Spleen (tissue), 11 donors: Measurements from ENCODE around the gene SLC34A3. TPM values are rescaled to one million over a fixed set of nuclear protein-coding genes. Genes with fewer than 3 reads are reported as not detected.
A peak's percentile ranks its signal among the peaks of the same experiment; 100 is the strongest.

Experiments used
- DNase-seq: peaks from one replicate; pipeline ENCODE4 v3.0.0-alpha.2; 2020
- H3K27ac ChIP-seq, 8 donors: fragments of 200-600 bp; sonication (generic) in 7 of 8; 1 replicate in 4 of 8; 2 replicates in 4 of 8; pipeline versions ENCODE4 v1.5.0 to v1.8.0; 2016 to 2021; ENCODE audit warnings: inconsistent platforms in 4 of 8, mild to moderate bottlenecking in 4 of 8, moderate library complexity in 1 of 8
- H3K27me3 ChIP-seq, 7 donors: fragments of 200-600 bp; sonication (generic) in 6 of 7; replicated peaks in 1 of 7; 1 replicate in 4 of 7; 2 replicates in 3 of 7; pipeline versions ENCODE4 v1.5.0 to v1.8.0; 2016 to 2021; ENCODE audit warnings: inconsistent platforms in 3 of 7, mild to moderate bottlenecking in 1 of 7
- H3K36me3 ChIP-seq, 6 donors: fragments of 200-600 bp; sonication (generic) in 5 of 6; 1 replicate in 4 of 6; 2 replicates in 2 of 6; pipeline versions ENCODE4 v1.5.0 to v1.8.0; 2016 to 2021; ENCODE audit warnings: inconsistent platforms in 2 of 6
- H3K4me1 ChIP-seq, 6 donors: fragments of 200-600 bp; sonication (generic) in 5 of 6; 1 replicate in 3 of 6; 2 replicates in 3 of 6; pipeline versions ENCODE4 v1.5.0 to v1.8.0; 2016 to 2021; ENCODE audit warnings: inconsistent platforms in 3 of 6
- H3K4me3 ChIP-seq, 8 donors: fragments of 200-600 bp; sonication (generic) in 7 of 8; 1 replicate in 4 of 8; 2 replicates in 4 of 8; pipeline versions ENCODE4 v1.5.0 to v1.8.0; 2016 to 2021; ENCODE audit warnings: inconsistent platforms in 4 of 8, mild to moderate bottlenecking in 4 of 8, moderate library complexity in 2 of 8
- H3K9me3 ChIP-seq, 8 donors: fragments of 200-600 bp; sonication (generic) in 7 of 8; 1 replicate in 4 of 8; 2 replicates in 4 of 8; pipeline versions ENCODE4 v1.5.0 to v1.8.0; 2016 to 2021; ENCODE audit warnings: inconsistent platforms in 4 of 8
- POLR2A ChIP-seq, 3 donors: fragments of 450-650 bp; IDR thresholded peaks; one replicate each; pipeline ENCODE4 v1.5.1; 2017; ENCODE audit warnings: antibody characterized with exemption in 3 of 3, mild to moderate bottlenecking in 1 of 3
- POLR2AphosphoS5 ChIP-seq, 3 donors: sonication (generic); formaldehyde crosslinking; IDR thresholded peaks; one replicate each; pipeline ENCODE4 v1.5.1; 2017; ENCODE audit warnings: antibody characterized with exemption in 3 of 3
- WGBS, 5 donors: extraction: QIAGEN DNeasy Blood & Tissue Kit in 3 of 5; methylation state at CpG; one replicate each; pipeline versions ENCODE4 v1.1.5 to v1.1.7; 2013 to 2018; 5-methylcytosine and 5-hydroxymethylcytosine counted together
- intact Hi-C: fragments of 100-400 bp; cut with DNase I; formaldehyde crosslinking; loops from one replicate; pipeline ENCODE4 v1.15.0; 2023; ENCODE audit warnings: low total_unique reads
- polyA plus RNA-seq, 3 donors: library from polyadenylated mRNA; stranded (reverse); fragments of 200-250 nt; gene quantifications; one replicate each; pipeline ENCODE4 v1.2.1, GENCODE V29; 2013
- total RNA-seq, 7 donors: library from RNA; depleted of rRNA in 3 of 7; stranded (reverse); fragments of >200 nt in 3 of 7; fragmentation: NEBNext Ultra II Directional in 4 of 7; extraction: Animal tissue kit (Norgen Biotek cat#: 25700) in 4 of 7; gene quantifications; one replicate each; pipeline versions ENCODE4 v1.1.0 to v1.2.1, GENCODE V29; 2016 to 2021
- TF ChIP-seq, protein P1 (sequence below), 11 experiments: fragments of 200-600 bp in 7 of 11; fragments of 450-650 bp in 4 of 11; sonication (generic) in 4 of 11; IDR thresholded peaks in 8 of 11; conservative IDR thresholded peaks in 3 of 11; 1 replicate in 7 of 11; 2 replicates in 4 of 11; pipeline versions ENCODE4 v1.4.0 to v1.8.0; 2016 to 2021; ENCODE audit warnings: antibody characterized with exemption in 11 of 11, inconsistent platforms in 4 of 11, mild to moderate bottlenecking in 1 of 11
- donor health status: healthy with polysubstance abuse.
- donor health status: DM: no; HTN: no; CAD: no; lungs with moderate emphysema.
- donor health status: DM: no; HTN: no; CAD: no.
- donor health status: Bipolar disorder and iron deficiency.
- donor health status: healthy.
- donor health status: DM: no; HTN: no; CAD: no.
- donor health status: DM: yes; HTN: yes; CAD: no.

The SLC34A3 gene
- total and polyA plus RNA-seq, 10 donors = not detected

DNA sequence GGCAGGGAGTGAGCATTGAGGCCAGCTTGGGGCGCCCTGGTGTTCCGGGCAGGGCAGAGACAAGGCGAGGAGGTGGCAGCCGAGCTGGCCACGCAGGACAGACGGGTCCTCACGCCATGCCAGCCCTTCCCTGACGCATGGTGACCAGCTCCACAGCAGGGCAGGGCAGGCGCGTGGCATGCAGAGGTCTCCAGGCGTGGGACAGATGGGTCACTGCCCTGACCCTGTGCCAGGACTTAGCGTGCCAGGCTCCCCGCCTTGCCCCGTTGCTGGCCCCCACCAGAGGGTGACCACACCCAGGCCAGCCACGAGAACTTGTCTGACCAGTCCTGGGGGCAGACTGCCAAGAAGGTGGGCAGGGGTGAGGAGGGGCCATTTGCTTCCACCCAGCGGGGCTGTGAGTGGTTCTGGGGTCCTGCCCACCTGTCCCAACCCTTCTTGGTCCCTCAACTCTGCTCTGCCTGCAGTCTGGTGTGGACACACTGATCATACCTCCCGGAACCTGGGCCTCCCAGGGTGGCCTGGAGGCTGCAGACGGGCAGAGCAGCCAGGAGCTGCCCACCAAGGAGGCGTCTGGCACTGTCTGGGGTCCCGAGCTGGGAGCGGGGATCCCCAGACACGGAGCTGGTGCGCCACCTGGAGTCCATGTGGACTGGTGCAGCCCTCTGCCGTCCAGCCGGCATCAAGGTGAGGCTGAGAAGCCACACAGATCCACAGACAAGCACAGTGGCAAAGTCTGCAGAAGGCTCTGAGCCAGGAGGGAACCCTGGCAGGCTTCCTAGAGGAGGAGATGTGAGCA is 3.4 kb upstream of the SLC34A3 start, which contains the start of gene RNF224:
Gene RNF224 (plus strand): TSS at position 449 of the 799 bp plus-strand sequence. CDS start 834 bp downstream, outside the sequence.
- peak; percentile 94 for DNase-seq
- H3K4me3 ChIP-seq = no peak within 1 kb of the TSS
- intact Hi-C loops = no loop called here
- H3K4me1 ChIP-seq = peaks cover 5 to 36% (median 25%) of the 10 kb centered on the region in 6 donors
- WGBS, 5 donors = 35 to 69% (median 47%) methylated on average over 13 to 25 of the region's 25 CpGs
- peaks cover 0 to 62% (median 28%) of the 10 kb centered on the region in 7 donors for H3K27me3 ChIP-seq
- no peaks in the 10 kb centered on the region for H3K36me3 ChIP-seq
- no peak within 1 kb of the TSS for H3K27ac ChIP-seq
- TF ChIP-seq, protein P1, sequence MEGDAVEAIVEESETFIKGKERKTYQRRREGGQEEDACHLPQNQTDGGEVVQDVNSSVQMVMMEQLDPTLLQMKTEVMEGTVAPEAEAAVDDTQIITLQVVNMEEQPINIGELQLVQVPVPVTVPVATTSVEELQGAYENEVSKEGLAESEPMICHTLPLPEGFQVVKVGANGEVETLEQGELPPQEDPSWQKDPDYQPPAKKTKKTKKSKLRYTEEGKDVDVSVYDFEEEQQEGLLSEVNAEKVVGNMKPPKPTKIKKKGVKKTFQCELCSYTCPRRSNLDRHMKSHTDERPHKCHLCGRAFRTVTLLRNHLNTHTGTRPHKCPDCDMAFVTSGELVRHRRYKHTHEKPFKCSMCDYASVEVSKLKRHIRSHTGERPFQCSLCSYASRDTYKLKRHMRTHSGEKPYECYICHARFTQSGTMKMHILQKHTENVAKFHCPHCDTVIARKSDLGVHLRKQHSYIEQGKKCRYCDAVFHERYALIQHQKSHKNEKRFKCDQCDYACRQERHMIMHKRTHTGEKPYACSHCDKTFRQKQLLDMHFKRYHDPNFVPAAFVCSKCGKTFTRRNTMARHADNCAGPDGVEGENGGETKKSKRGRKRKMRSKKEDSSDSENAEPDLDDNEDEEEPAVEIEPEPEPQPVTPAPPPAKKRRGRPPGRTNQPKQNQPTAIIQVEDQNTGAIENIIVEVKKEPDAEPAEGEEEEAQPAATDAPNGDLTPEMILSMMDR (IDR thresholded peaks at IDR 0.05 in 8 of 11, conservative IDR thresholded peaks at IDR 0.05 in 3 of 11) = peak; percentile 86 to 98 (median 94)
- TF ChIP-seq POLR2A (IDR thresholded peaks at IDR 0.05) (no peak), POLR2AphosphoS5 (IDR thresholded peaks at IDR 0.05) (peak; percentile 28 to 59 (median 40))
- no peaks in the 10 kb centered on the region for H3K9me3 ChIP-seq

DNA sequence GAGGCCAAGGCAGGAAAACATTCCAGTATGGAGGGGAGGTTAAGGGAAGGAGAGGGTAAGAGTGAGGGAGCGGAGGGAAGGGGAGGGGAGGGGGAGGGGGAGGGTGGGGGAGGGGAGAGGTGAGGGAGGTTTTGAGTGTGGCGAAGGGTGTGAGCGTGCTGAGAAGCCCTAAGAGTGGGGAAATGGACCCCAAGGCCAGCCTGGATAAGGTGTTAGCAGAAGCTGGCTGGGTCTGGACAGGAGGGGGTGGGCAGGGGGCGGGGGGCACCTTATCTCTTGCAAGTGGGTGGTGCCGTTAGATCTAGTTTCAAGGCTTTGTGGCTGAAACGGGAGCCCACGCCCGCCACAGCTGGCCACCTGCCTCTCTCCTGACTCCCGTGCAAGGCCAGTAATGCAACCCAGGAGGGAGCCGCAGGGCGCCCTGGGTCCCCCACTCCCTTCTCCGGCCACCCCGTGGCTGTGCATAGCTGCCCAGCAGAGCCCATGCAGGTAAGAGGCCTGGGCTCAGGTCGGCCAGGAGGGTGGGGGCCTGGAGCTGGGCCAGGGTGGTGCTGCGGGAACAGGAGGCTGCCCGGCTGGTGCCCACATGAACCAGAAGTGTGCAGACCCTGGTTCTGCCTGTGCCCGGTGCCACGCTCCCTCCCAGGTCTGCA is 2.7 kb upstream of the SLC34A3 start:
- Histone ChIP-seq H3K27me3 (peaks cover 0 to 62% (median 30%) of the 10 kb centered on the region in 7 donors), H3K36me3 (no peaks in the 10 kb centered on the region), H3K4me1 (peaks cover under 1 to 29% (median 18%) of the 10 kb centered on the region in 6 donors), H3K9me3 (no peaks in the 10 kb centered on the region), H3K4me3 (no peak overlapping the region), H3K27ac (no peak overlapping the region)
- no peak for DNase-seq
- intact Hi-C loops = no loop called here
- WGBS, 5 donors = 38 to 47% (median 46%) methylated on average over 7 to 18 of the region's 18 CpGs
- TF ChIP-seq, protein P1 (IDR thresholded peaks at IDR 0.05 in 8 of 11, conservative IDR thresholded peaks at IDR 0.05 in 3 of 11) = no peak
- TF ChIP-seq POLR2A (IDR thresholded peaks at IDR 0.05) (no peak), POLR2AphosphoS5 (IDR thresholded peaks at IDR 0.05) (peak in 1 of 3 donors; percentile 5)

DNA sequence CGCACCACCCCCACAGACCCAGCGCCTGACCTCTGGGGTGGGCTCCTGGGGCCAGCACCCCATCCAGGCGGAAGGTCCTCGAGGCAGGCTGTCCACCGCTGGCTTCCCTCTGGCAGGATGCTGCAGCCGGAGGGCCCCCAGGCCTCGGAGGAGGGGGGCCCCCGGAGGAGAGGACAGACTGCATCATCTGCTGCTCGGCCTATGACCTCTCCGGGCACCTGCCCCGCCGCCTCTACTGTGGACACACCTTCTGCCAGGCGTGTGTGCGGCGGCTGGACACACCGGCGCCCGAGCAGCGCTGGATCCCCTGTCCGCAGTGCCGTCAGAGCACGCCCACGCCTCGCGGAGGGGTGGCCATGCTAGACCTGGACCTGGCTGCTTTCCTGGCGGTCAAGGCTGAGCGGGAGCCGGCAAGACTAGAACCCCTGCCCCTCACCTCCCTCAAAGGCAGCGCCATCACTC is 2.2 kb upstream of the SLC34A3 start:
- intact Hi-C loops = no loop called here

More for the DNA sequence above, 2.2 kb upstream of the SLC34A3 start:
- H3K36me3 ChIP-seq = no peaks in the 10 kb centered on the region
- peaks cover 0 to 25% (median 16%) of the 10 kb centered on the region in 6 donors for H3K4me1 ChIP-seq
- H3K4me3 ChIP-seq = no peak overlapping the region
- peaks cover 0 to 68% (median 34%) of the 10 kb centered on the region in 7 donors for H3K27me3 ChIP-seq
- WGBS, 5 donors = 47 to 75% (median 71%) methylated on average over 5 to 29 of the region's 29 CpGs
- H3K27ac ChIP-seq = no peak overlapping the region
- H3K9me3 ChIP-seq = no peaks in the 10 kb centered on the region
- TF ChIP-seq, protein P1 (IDR thresholded peaks at IDR 0.05 in 8 of 11, conservative IDR thresholded peaks at IDR 0.05 in 3 of 11) = no peak
- peak in 1 of 3 donors; percentile 3 for TF ChIP-seq POLR2AphosphoS5 (IDR thresholded peaks at IDR 0.05)
- DNase-seq = no peak
